HFFc6 (cell line): ENCODE data around the gene PCDHB13. TPM values are rescaled to one million over a fixed set of nuclear protein-coding genes. Genes with fewer than 3 reads are reported as not detected.
"Not testable (repeated sequence)": the region's sequence is repeated elsewhere in the genome, so short reads cannot be mapped to it uniquely, and the experiment has no call there.

Source experiments
- DNase-seq: peaks from one replicate; pipeline ENCODE4 v3.0.0-alpha.2; 2018
- H3K27ac Mint-ChIP-seq: 2 replicates; pipeline ENCODE4 v1.8.0; 2020; ENCODE audit warnings: mild to moderate bottlenecking, mixed read lengths
- H3K27me3 Mint-ChIP-seq: 2 replicates; pipeline ENCODE4 v1.8.0; 2021; ENCODE audit warnings: mild to moderate bottlenecking, moderate library complexity, mixed read lengths; ENCODE audit not compliant: insufficient read depth
- H3K36me3 Mint-ChIP-seq: 2 replicates; pipeline ENCODE4 v1.8.0; 2021; ENCODE audit warnings: low read depth, mixed read lengths
- H3K4me1 Mint-ChIP-seq: 2 replicates; pipeline ENCODE4 v1.8.0; 2020; ENCODE audit warnings: low read depth, mixed read lengths
- H3K4me3 Mint-ChIP-seq: 2 replicates; pipeline ENCODE4 v1.8.0; 2020; ENCODE audit warnings: mild to moderate bottlenecking, moderate library complexity, mixed read lengths
- H3K9me3 Mint-ChIP-seq: 2 replicates; pipeline ENCODE4 v1.8.0; 2020; ENCODE audit warnings: mild to moderate bottlenecking, mixed read lengths
- CTCF ChIP-seq: fragments of 200-600 bp; sonication (generic); IDR thresholded peaks from 2 replicates; pipeline ENCODE4 v1.5.0; 2021; ENCODE audit warnings: antibody characterized with exemption, mild to moderate bottlenecking
- long read RNA-seq: library from polyadenylated mRNA; unstranded; transcript quantifications from one replicate; pipeline ENCODE4 v2.0.0, GENCODE V29; 2019
- total RNA-seq, 6 experiments: library from RNA; stranded (reverse); fragmentation: NEBNext Ultra II Directional; extraction: Animal tissue kit (Norgen Biotek cat#: 25700); gene quantifications; 2 replicates in 1 of 6; 3 replicates in 5 of 6; pipeline ENCODE4 v1.2.3, GENCODE V29; 2021

PCDHB13 gene
- total RNA-seq = 1 to 10 TPM; 3.0 to 4.5 (median 3.8) TPM
- long read RNA-seq, full-length matches to known transcripts = 2 of 2 reads
- long read RNA-seq, partial matches to known transcripts = 0 of 2 reads
- long read RNA-seq, other reads (novel, unspliced or antisense) = 0 of 2 reads

- peak; percentile 60 for DNase-seq
- Mint-ChIP-seq H3K36me3 (peaks cover 19% of the 10 kb centered on the region), H3K4me3 (peak within 1 kb of the TSS; percentile 78), H3K4me1 (peaks cover 14% of the 10 kb centered on the region), H3K9me3 (peaks cover 35% of the 10 kb centered on the region)
- not testable (repeated sequence) for H3K27me3 Mint-ChIP-seq, H3K27ac Mint-ChIP-seq
- TF ChIP-seq CTCF = peak; percentile 76
Observed at GRCh38 chr5:141213656-141214339, at the start of gene PCDHB13. Gene PCDHB13 (plus strand): TSS chr5:141213919. CDS start chr5:141214124, 205 bp downstream.

- peaks cover 12% of the 10 kb centered on the region for H3K4me1 Mint-ChIP-seq
- peak; percentile 84 for TF ChIP-seq CTCF
- peaks cover 8% of the 10 kb centered on the region; the same call in 1 of the 2 replicates for H3K27me3 Mint-ChIP-seq
- peaks cover 7% of the 10 kb centered on the region for H3K9me3 Mint-ChIP-seq
- peak; percentile 56 for DNase-seq
- H3K4me3 Mint-ChIP-seq = peak within 1 kb of the TSS; percentile 73
- no peak within 1 kb of the TSS for H3K27ac Mint-ChIP-seq
- H3K36me3 Mint-ChIP-seq = peaks cover 4% of the 10 kb centered on the region; the same call in 1 of the 2 replicates
Observed at GRCh38 chr5:141172381-141173204, 41.1 kb upstream of the PCDHB13 start, which contains the start of gene PCDHB7. Gene PCDHB7 (plus strand): TSS chr5:141172644. CDS start chr5:141172836, 192 bp downstream.

GRCh38 chr5:141174291-141175104 lies 39.2 kb upstream of the PCDHB13 start:
- not testable (repeated sequence) for H3K4me3 Mint-ChIP-seq, H3K27ac Mint-ChIP-seq, H3K27me3 Mint-ChIP-seq, H3K36me3 Mint-ChIP-seq, DNase-seq, H3K9me3 Mint-ChIP-seq
- H3K4me1 Mint-ChIP-seq = peaks cover 12% of the 10 kb centered on the region

GRCh38 chr5:141175933-141176332 lies 37.8 kb upstream of the PCDHB13 start:
- H3K4me3 Mint-ChIP-seq = no peak overlapping the region

More at GRCh38 chr5:141175933-141176332, 37.8 kb upstream of the PCDHB13 start:
- Mint-ChIP-seq H3K9me3 (peaks cover 7% of the 10 kb centered on the region), H3K4me1 (peaks cover 12% of the 10 kb centered on the region), H3K27ac (no peak overlapping the region), H3K36me3 (peaks cover 4% of the 10 kb centered on the region; the same call in 1 of the 2 replicates), H3K27me3 (peaks cover 8% of the 10 kb centered on the region; the same call in 1 of the 2 replicates)
- no peak for DNase-seq
- TF ChIP-seq CTCF = no peak
